HEK293 (cell line): ENCODE results near the gene HPX.

ENCODE experiments used
- BCL6B ChIP-seq: fragments of 450-650 bp; formaldehyde crosslinking; IDR thresholded peaks from 2 replicates; pipeline ENCODE4 v1.5.1; 2017; ENCODE audit warnings: missing biosample characterization, missing genetic modification characterization
- CTCF ChIP-seq: fragments of 450-650 bp; formaldehyde crosslinking; IDR thresholded peaks from 2 replicates; pipeline ENCODE4 v1.5.1; 2016; ENCODE audit warnings: missing biosample characterization, missing genetic modification characterization
- REST ChIP-seq: fragments of 450-650 bp; formaldehyde crosslinking; IDR thresholded peaks from 2 replicates; pipeline ENCODE4 v1.5.1; 2016; ENCODE audit warnings: missing biosample characterization, missing genetic modification characterization
- SCRT2 ChIP-seq: fragments of 450-650 bp; formaldehyde crosslinking; IDR thresholded peaks from 2 replicates; pipeline ENCODE4 v1.5.1; 2016; ENCODE audit warnings: missing biosample characterization, missing genetic modification characterization
- TRIM28 ChIP-seq: IDR thresholded peaks from 2 replicates; pipeline ENCODE4 v1.6.1; 2011; ENCODE audit warnings: low read length, control low read depth, borderline replicate concordance
- ZFP3 ChIP-seq: fragments of 450-650 bp; formaldehyde crosslinking; IDR thresholded peaks from 2 replicates; pipeline ENCODE4 v1.5.1; 2016; ENCODE audit warnings: low read depth, missing biosample characterization, missing genetic modification characterization
- ZNF114 ChIP-seq: fragments of 450-650 bp; formaldehyde crosslinking; IDR thresholded peaks from 2 replicates; pipeline ENCODE4 v1.5.0; 2017; ENCODE audit warnings: missing biosample characterization, missing genetic modification characterization
- ZNF302 ChIP-seq: fragments of 450-650 bp; formaldehyde crosslinking; IDR thresholded peaks from 2 replicates; pipeline ENCODE4 v1.5.1; 2016; ENCODE audit warnings: missing biosample characterization, missing genetic modification characterization, low read depth
- ZNF404 ChIP-seq: fragments of 450-650 bp; formaldehyde crosslinking; IDR thresholded peaks from 2 replicates; pipeline ENCODE4 v1.5.1; 2017; ENCODE audit warnings: missing biosample characterization, missing genetic modification characterization
- ZNF571 ChIP-seq: fragments of 450-650 bp; formaldehyde crosslinking; IDR thresholded peaks from 2 replicates; pipeline ENCODE4 v1.5.0; 2017; ENCODE audit warnings: missing biosample characterization, missing genetic modification characterization

GRCh38 chr11:6442441-6442840 is 1.7 kb upstream of the HPX start:
- TF ChIP-seq TRIM28 (no peak), ZNF571 (tag by site-specific recombination) (no peak), ZFP3 (no peak), ZNF404 (tag by site-specific recombination) (no peak), SCRT2 (tag by site-specific recombination) (no peak), REST (tag by site-specific recombination) (no peak), BCL6B (tag by site-specific recombination) (no peak), CTCF (tag by site-specific recombination) (no peak), ZNF114 (tag by site-specific recombination) (no peak), ZNF302 (no peak)
